ENCODE measurements around the gene MINDY4B. TPM values are rescaled to one million over a fixed set of nuclear protein-coding genes. Genes with fewer than 3 reads are reported as not detected.

MINDY4B gene
- total and polyA plus RNA-seq, 2 experiments from 2014 or later: not detected

GRCh38 chr3:150905746-150906145 lies 507 bp upstream of the MINDY4B start:
- Histone ChIP-seq H3K27me3 (ENCODE audit: insufficient read depth) (no peaks in the 10 kb centered on the region), H3F3A (replicated peaks; ENCODE audit: low read depth) (no peaks in the 10 kb centered on the region), H3K36me3 (ENCODE audit: insufficient read depth) (no peaks in the 10 kb centered on the region), H3K9me2 (ENCODE audit: insufficient read depth) (no peaks in the 10 kb centered on the region), H3K79me2 (replicated peaks; ENCODE audit: insufficient read depth) (no peaks in the 10 kb centered on the region), H2AFZ (peak overlapping the region; percentile 67; the same call in 1 of the 2 replicates), H4K20me1 (replicated peaks; ENCODE audit: insufficient read depth) (no peaks in the 10 kb centered on the region), H3K4me2 (no peak overlapping the region), H3K4me1 (ENCODE audit: insufficient read depth) (no peaks in the 10 kb centered on the region), H3K27ac (ENCODE audit: low read depth) (no peak overlapping the region), H3K4me3 (no peak overlapping the region)
- peaks cover 3% of the 10 kb centered on the region for H3K27me3 Mint-ChIP-seq (ENCODE audit: insufficient read depth, low read depth, poor library complexity)
- no peak for ATAC-seq
- TF ChIP-seq EZH2phosphoT487 (IDR thresholded peaks at IDR 0.05; ENCODE audit: unreplicated experiment) (no peak), STAT1 (IDR thresholded peaks at IDR 0.05; ENCODE audit: unreplicated experiment) (no peak), ZNF462 (CRISPR knock-in tag; IDR thresholded peaks at IDR 0.05) (no peak), REST (IDR thresholded peaks at IDR 0.05; ENCODE audit: unreplicated experiment) (no peak), CTCF (conservative IDR thresholded peaks at IDR 0.05; ENCODE audit: low read depth in 2 of 2) (no peak), CREB1 (CRISPR knock-in tag; IDR thresholded peaks at IDR 0.05; ENCODE audit: low read depth) (no peak), POLR2AphosphoS5 (IDR thresholded peaks at IDR 0.05; ENCODE audit: low read depth) (no peak), EZH2 (IDR thresholded peaks at IDR 0.05; ENCODE audit: low read depth, unreplicated experiment) (no peak), ETS1 (IDR thresholded peaks at IDR 0.05) (no peak), ZNF331 (CRISPR knock-in tag; IDR thresholded peaks at IDR 0.05; ENCODE audit: low read depth) (no peak), ZNF114 (CRISPR knock-in tag; IDR thresholded peaks at IDR 0.05) (no peak), NANOG (IDR thresholded peaks at IDR 0.05; ENCODE audit: borderline replicate concordance) (no peak), JUNB (IDR thresholded peaks at IDR 0.05; ENCODE audit: unreplicated experiment) (no peak)
- H3K36me3 Mint-ChIP-seq (ENCODE audit: low read depth): no peaks in the 10 kb centered on the region
- DNase-seq (ENCODE audit: low spot score): no peak
- H3K4me3 Mint-ChIP-seq: no peak overlapping the region
- H3K9me3 Mint-ChIP-seq: no peaks in the 10 kb centered on the region
- H3K27ac Mint-ChIP-seq: no peak overlapping the region
- no peaks in the 10 kb centered on the region for H3K4me1 Mint-ChIP-seq

Data from GM23338 (cell line).